A673 (cell line): ENCODE data around the gene TMEM184B.

Source experiments
- EZH2 ChIP-seq: fragments of 200-600 bp; sonication (generic); IDR thresholded peaks from 2 replicates; pipeline ENCODE4 v1.6.1; 2017; ENCODE audit warnings: borderline replicate concordance, low read depth, mild to moderate bottlenecking, mixed read lengths, antibody characterized with exemption, low read length; ENCODE audit not compliant: poor library complexity, severe bottlenecking
- TF ChIP-seq, protein P1 (sequence below): fragments of 300-800, 200-600 bp; sonication (generic); conservative IDR thresholded peaks from 2 replicates; pipeline ENCODE4 v1.5.1; 2017; ENCODE audit warnings: low read depth, mild to moderate bottlenecking, antibody characterized with exemption, low read length, moderate library complexity, mixed read lengths

GRCh38 chr22:38184788-38185187 is 88.0 kb downstream of the TMEM184B start:
- TF ChIP-seq, protein P1, sequence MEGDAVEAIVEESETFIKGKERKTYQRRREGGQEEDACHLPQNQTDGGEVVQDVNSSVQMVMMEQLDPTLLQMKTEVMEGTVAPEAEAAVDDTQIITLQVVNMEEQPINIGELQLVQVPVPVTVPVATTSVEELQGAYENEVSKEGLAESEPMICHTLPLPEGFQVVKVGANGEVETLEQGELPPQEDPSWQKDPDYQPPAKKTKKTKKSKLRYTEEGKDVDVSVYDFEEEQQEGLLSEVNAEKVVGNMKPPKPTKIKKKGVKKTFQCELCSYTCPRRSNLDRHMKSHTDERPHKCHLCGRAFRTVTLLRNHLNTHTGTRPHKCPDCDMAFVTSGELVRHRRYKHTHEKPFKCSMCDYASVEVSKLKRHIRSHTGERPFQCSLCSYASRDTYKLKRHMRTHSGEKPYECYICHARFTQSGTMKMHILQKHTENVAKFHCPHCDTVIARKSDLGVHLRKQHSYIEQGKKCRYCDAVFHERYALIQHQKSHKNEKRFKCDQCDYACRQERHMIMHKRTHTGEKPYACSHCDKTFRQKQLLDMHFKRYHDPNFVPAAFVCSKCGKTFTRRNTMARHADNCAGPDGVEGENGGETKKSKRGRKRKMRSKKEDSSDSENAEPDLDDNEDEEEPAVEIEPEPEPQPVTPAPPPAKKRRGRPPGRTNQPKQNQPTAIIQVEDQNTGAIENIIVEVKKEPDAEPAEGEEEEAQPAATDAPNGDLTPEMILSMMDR, result no peak
- TF ChIP-seq EZH2, result no peak
